Tongue (tissue), 3 donors: ENCODE data around the gene APLP1. TPM values are rescaled to one million over a fixed set of nuclear protein-coding genes. Genes with fewer than 3 reads are reported as not detected.
"Not testable (repeated sequence)": the region's sequence is repeated elsewhere in the genome, so short reads cannot be mapped to it uniquely, and the experiment has no call there.

Source experiments
- DNase-seq: peaks from one replicate; pipeline ENCODE4 v3.0.0-alpha.2; 2015
- small RNA-seq: library from RNA; depleted of rRNA; stranded (forward); fragments of <200 nt; gene quantifications from one replicate; pipeline ENCODE3, GENCODE V24; 2014; ENCODE audit warnings: low replicate concordance
- total RNA-seq: library from RNA; depleted of rRNA; stranded (reverse); fragments of >200 nt; gene quantifications from one replicate; pipeline ENCODE4 v1.2.3, GENCODE V29; 2014

The APLP1 gene
- total RNA-seq, 1 donor from 2014 or later = 6.3 TPM

DNA sequence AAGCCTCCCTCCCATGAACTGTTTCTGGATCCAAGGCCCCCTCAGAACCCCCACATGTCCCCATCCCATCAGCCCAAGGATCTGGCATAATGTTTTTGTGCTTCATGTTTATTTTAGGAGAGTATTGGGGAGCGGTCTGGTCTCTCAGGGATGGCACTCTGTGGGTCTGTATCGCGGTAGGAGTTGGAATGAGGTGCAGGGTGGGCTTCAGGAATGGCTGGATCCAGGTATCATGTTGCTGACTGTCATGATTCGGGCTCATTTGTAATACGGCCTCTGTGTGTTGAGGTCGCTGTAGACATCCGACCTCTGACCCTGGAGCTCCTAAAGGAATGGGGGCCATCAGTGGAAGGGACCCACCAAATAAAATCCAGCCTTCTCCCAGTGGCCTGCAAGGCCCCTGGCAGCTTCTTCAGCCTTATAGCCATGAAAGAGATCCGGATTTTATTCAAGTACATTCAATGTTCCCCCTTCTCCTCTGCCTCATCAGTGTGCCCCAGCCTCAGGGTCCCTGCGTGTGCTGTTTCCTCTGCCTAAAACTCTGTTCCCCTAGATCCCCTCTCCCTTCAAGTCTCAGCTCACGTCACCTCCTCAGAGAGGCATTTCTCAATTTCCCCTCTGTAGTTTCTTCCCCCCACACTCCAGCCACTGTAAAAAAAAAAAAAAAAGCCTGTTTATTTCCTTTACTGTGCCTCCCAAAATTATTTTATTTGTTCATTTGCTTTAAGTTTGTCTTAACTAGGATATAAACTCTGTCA is 36.1 kb downstream of the APLP1 start:
- DNase-seq = no peak

- DNase-seq = no peak
Observed at GRCh38 chr19:35905178-35905727, 36.9 kb downstream of the APLP1 start.

DNA sequence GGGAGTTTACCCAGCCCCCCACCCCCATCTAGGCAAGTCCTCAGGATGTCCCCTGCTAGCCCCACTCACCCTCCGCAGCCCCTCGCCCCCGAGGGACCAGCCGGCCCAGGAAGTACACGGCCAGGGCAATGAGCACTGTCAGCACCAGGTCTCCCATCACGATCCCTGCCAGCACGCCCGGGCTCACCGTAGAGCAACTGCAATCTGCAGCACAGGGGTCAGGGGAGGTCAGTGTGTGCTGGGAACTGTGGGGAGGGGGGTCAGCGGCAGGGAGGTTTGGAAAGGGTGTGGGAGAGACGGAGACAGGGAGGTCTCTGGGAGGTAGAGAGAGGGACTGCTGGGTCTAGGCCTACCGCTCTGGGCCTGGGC is 39.0 kb downstream of the APLP1 start:
- no peak for DNase-seq

- no peak for DNase-seq
Observed at GRCh38 chr19:35908010-35908441, 39.7 kb downstream of the APLP1 start, which contains the start of gene TYROBP. Gene TYROBP, minus strand, starts transcription at chr19:35908295. Its CDS starts 67 bp downstream, at chr19:35908228.

DNA sequence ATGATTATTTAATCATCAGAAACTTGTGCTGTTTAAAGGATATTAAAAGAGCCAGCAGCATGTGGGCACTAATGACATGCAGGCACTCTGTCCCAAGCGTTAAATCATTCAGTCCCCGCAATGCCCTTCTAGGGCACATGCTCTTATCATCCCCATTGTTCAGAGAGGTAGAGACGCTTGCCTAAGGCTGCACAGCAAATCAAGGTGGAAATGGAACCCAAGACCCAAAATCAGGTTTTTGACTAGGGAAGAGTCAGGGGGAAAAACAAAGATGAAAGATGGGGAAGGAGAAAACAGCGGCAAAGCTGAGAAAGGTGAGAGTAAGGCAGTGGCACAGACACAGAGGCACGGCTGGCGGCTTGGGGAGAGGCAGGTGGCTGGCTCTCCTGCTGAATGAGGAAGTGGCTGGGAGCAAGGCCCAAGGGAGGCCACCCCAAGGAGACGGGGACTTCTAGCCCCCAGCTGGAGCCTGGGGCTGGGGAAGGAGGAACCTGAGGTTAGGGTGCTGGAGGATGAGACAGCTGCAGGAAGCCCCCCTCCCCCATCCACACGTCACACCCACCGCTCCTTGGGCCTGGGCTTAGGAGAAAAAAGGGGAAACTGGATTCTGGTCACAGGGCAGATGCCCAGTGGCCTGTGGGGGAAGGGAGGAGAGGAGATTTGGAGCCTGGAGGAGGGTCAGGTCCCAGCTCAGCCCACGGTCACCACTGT is 40.8 kb downstream of the APLP1 start:
- DNase-seq = peak; percentile 29

DNA sequence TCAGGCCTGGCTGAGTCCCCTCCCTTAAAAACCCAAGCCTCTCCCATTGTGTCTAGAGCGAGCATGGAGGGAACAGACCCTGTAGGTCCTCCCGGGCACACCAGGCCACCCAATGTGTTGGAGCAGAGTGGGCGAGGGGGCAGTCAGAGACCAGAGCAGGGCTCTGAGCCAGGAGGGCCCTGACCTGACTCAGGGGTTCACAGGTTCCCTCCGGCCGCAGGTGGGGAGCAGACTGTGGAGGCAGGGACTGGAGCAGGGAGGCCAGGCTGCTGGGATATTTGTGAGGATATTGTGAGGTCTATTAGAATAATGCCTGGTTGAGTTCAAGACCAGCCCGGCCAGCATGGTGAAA is 41.3 kb downstream of the APLP1 start:
- no peak for DNase-seq

DNA sequence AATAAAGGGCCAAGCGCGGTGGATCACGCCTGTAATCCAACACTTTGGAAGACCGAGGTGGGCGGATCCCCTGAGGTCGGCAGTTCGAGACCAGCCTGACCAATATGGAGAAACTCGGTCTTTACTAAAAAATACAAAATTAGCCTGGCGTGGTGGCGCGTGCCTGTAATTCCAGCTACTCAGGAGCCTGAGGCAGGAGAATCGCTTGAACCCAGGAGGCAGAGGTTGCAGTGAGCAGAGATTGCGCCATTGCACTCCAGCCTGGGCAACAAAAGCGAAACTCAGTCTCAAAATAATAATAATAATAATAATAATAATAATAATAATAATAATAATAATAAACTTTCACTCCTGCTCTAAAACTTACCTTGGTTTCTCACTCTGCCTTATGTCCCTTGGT is 42.0 kb downstream of the APLP1 start:
- DNase-seq = not testable (repeated sequence)

GRCh38 chr19:35911173-35911572 is 42.8 kb downstream of the APLP1 start:
- no peak for DNase-seq

- no peak for DNase-seq
Observed at GRCh38 chr19:35911790-35912189, 43.4 kb downstream of the APLP1 start.

DNA sequence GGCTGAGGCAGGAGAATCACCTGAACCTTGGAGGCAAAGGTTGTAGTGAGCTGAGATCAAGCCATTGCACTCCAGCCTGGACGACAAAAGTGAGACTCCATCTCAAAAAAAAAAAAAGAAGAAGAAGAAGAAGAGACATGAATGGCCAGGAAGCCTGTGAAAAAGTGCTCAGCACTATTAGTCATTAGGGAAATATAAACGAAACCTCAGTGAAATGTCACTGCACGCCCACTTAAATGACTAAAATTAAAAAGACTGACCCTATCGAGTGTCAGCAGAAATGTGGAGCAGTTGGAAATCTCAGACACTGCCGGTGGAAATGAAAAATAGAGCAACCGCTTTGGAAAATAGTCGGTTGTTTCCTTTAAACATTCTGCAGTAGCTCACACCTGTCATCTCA is 45.2 kb downstream of the APLP1 start:
- no peak for DNase-seq

GRCh38 chr19:35915443-35915842 is 47.1 kb downstream of the APLP1 start:
- DNase-seq = no peak

DNA sequence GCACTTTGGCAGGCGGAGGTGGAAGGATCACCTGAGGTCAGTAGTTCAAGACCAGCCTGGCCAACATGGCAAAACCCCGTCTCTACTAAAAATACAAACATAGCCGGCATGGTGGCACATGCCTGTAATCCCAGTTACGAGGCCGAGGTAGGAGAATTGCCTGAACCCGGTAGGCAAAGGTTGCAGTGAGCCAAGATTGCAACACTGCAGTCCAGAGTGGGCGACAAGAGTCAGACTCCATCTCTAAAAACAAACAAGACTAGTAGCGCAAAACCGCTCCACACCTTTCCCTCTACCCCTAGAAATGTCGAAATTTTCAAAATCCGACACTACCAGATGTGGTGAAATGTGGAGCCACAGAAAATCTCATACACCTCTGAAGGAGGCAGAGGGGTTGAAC is 50.9 kb downstream of the APLP1 start:
- no peak for DNase-seq

GRCh38 chr19:35921012-35921411 is 52.6 kb downstream of the APLP1 start:
- DNase-seq = no peak

DNA sequence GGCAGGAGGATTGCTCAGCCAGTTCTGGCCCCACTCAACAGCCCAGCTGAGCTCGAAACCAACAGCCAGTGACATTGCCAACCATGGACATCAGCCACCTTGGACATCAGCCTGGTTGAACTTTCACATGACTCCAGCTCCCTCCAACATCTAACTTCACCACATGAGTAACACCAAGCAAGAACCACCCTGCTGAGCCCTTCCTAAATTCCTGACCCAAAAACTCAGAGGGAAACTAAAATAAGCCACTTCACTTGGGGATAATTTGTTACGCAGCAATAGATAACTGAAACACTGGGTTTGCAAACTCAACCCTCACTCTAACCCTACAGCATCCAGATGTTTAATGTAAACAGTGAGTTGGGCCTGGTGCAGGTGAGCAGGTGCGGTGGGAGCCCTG is 57.1 kb downstream of the APLP1 start:
- no peak for DNase-seq

DNA sequence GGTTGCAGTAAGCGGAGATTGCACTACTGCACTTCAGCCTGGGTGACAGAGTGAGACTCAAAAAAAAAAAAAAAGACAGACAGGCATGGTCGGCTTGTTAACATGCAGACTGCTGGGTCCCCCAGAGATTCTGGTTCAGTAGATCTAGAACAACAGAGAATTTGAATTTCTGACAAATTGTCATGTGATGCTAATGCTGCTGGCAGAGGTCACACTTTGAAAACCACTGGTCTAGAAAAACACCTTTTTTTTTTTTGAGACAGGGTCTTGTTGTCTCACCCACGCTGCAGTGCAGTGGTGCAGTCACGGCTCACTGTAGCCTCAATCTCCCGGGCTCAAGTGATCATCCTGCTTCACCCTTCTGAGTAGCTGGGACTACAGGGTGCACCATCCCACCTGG is 60.1 kb downstream of the APLP1 start:
- no peak for DNase-seq

Small RNA genes lying within 50 kb of the gene (small RNA-seq; reads per million reads assigned to genes)
- not detected for gene RN7SL402P

Other genes with a start within 250 kb of the APLP1 start
- 39.9 TPM for gene RBM42, start 239.5 kb upstream of the APLP1 start, total RNA-seq
- not detected for gene ETV2, start 226.8 kb upstream of the APLP1 start, total RNA-seq
- gene COX6B1, start 220.3 kb upstream of the APLP1 start, total RNA-seq = 440 TPM
- gene UPK1A, start 202.1 kb upstream of the APLP1 start, total RNA-seq = not detected
- not detected for gene ZBTB32, start 164.0 kb upstream of the APLP1 start, total RNA-seq
- gene KMT2B, start 150.6 kb upstream of the APLP1 start, total RNA-seq = 13.1 TPM
- gene IGFLR1, start 126.1 kb upstream of the APLP1 start, total RNA-seq = 2.3 TPM
- 11.3 TPM for gene U2AF1L4, start 123.2 kb upstream of the APLP1 start, total RNA-seq
- 4.2 TPM for gene PSENEN, start 122.9 kb upstream of the APLP1 start, total RNA-seq
- gene LIN37, start 120.0 kb upstream of the APLP1 start, total RNA-seq = 6.7 TPM
- 152 TPM for gene HSPB6, start 111.5 kb upstream of the APLP1 start, total RNA-seq
- 4.4 TPM for gene PROSER3, start 110.4 kb upstream of the APLP1 start, total RNA-seq
- gene ARHGAP33, start 93.0 kb upstream of the APLP1 start, total RNA-seq = 26.3 TPM
- gene PRODH2, start 55.7 kb upstream of the APLP1 start, total RNA-seq = not detected
- not detected for gene NPHS1, start 16.1 kb upstream of the APLP1 start, total RNA-seq
- 0.51 TPM for gene KIRREL2, start 11.7 kb upstream of the APLP1 start, total RNA-seq
- gene NFKBID, start 32.0 kb downstream of the APLP1 start, total RNA-seq = 2.5 TPM
- gene HCST, start 34.0 kb downstream of the APLP1 start, total RNA-seq = not detected
- gene TYROBP, start 39.7 kb downstream of the APLP1 start, total RNA-seq = 3.6 TPM
- gene LRFN3, start 67.8 kb downstream of the APLP1 start, total RNA-seq = 3.0 TPM
- 20.8 TPM for gene SDHAF1, start 126.6 kb downstream of the APLP1 start, total RNA-seq
- gene SYNE4, start 140.2 kb downstream of the APLP1 start, total RNA-seq = 1.9 TPM
- gene ALKBH6, start 145.6 kb downstream of the APLP1 start, total RNA-seq = 10.1 TPM
- 5.7 TPM for gene CLIP3, start 164.3 kb downstream of the APLP1 start, total RNA-seq
- gene THAP8, start 185.7 kb downstream of the APLP1 start, total RNA-seq = 6.7 TPM
- 4.3 TPM for gene WDR62, start 186.3 kb downstream of the APLP1 start, total RNA-seq
- gene OVOL3, start 242.6 kb downstream of the APLP1 start, total RNA-seq = not detected
- 35.9 TPM for gene POLR2I, start 246.3 kb downstream of the APLP1 start, total RNA-seq
- gene TBCB, start 246.9 kb downstream of the APLP1 start, total RNA-seq = 139 TPM